GM12875 (cell line): ENCODE data around the gene GUCY1A2.

Experiments
- H3K4me3 ChIP-seq: one replicate; pipeline ENCODE4 v1.5.1; 2011; ENCODE audit warnings: low read depth, low read length, control low read depth
- TF ChIP-seq, protein P1 (sequence below): IDR thresholded peaks from 2 replicates; pipeline ENCODE4 v1.5.1; 2011; ENCODE audit warnings: low read depth, mild to moderate bottlenecking, control low read depth, inconsistent platforms, low read length, moderate library complexity, borderline replicate concordance; ENCODE audit not compliant: insufficient read depth

The GUCY1A2 gene

GRCh38 chr11:106872246-106872645 is 146.0 kb downstream of the GUCY1A2 start:
- no peak overlapping the region for H3K4me3 ChIP-seq
- TF ChIP-seq, protein P1, sequence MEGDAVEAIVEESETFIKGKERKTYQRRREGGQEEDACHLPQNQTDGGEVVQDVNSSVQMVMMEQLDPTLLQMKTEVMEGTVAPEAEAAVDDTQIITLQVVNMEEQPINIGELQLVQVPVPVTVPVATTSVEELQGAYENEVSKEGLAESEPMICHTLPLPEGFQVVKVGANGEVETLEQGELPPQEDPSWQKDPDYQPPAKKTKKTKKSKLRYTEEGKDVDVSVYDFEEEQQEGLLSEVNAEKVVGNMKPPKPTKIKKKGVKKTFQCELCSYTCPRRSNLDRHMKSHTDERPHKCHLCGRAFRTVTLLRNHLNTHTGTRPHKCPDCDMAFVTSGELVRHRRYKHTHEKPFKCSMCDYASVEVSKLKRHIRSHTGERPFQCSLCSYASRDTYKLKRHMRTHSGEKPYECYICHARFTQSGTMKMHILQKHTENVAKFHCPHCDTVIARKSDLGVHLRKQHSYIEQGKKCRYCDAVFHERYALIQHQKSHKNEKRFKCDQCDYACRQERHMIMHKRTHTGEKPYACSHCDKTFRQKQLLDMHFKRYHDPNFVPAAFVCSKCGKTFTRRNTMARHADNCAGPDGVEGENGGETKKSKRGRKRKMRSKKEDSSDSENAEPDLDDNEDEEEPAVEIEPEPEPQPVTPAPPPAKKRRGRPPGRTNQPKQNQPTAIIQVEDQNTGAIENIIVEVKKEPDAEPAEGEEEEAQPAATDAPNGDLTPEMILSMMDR, result no peak

GRCh38 chr11:106858200-106858599 is 160.1 kb downstream of the GUCY1A2 start:
- H3K4me3 ChIP-seq, result no peak overlapping the region
- TF ChIP-seq, protein P1, result no peak

- no peak overlapping the region for H3K4me3 ChIP-seq
- TF ChIP-seq, protein P1, result no peak
These were observed 161.7 kb downstream of the GUCY1A2 start for GRCh38 chr11:106856566-106856965.

GRCh38 chr11:106854429-106854828 is 163.8 kb downstream of the GUCY1A2 start:
- H3K4me3 ChIP-seq, result no peak overlapping the region
- TF ChIP-seq, protein P1, result no peak

DNA sequence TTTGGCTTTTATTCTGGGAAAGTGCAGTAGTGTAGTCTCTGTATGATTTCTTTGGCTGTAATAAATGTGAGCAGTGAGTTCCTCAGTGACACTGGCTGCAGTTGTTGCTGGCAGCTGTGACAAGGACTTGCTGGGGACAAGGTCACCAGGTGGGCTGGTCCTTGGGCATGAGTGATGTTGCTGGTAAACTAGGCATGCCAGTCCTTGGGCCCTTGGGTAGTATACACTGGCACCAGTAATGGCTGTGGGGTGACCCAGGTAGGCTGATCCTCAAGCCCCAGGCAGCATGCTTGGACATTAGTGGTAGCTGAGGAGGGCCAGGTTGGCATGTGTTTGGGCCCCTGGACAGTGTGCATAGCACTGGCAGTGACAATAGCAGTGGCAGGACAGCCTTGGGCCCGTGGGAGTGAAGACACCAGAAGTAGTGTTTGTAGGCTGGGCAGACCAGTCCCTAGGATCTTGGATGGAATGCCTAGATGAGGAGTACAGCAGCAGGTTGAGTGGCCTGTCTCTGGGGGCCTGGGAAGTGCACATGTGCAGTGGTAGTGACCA is 164.3 kb downstream of the GUCY1A2 start:
- H3K4me3 ChIP-seq, result no peak overlapping the region
- TF ChIP-seq, protein P1, result no peak

DNA sequence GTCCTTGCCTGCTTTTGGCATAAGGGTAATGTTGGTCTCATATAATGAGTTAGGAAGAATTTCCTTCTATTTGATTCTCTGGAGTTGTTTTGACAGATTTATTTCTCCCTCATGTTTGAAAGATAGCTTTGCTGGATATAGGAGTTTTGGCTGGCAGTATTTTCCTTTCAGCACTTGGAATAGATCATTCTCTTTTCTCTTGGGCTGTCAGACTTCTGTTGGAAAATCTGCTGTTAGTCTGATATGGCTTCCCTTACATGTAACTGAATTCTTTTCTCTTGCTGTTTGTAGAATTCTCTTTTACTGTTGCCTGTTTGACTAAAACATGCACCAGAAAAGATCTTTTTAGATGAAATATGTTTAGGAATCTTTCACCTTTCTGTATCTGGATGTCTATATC is 165.5 kb downstream of the GUCY1A2 start:
- TF ChIP-seq, protein P1, result no peak
- no peak overlapping the region for H3K4me3 ChIP-seq

DNA sequence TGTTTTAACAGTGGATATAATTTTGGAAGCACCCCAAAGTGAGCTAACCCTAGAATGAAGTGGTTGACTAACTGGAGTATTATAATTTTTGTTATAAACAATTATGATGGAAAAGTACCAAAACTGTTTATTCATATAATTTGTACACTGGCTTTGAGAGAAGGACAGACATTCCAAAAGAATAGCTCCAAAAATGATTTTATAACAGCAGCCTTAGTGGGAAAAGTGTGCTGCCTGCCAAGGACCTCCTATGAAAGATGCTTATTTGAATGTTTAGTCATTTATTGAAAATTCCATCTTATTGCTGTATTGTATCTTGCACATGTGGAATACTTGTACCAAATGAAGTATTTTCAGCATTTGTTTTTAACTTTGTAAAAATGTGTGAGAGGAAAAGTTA is 169.8 kb downstream of the GUCY1A2 start:
- TF ChIP-seq, protein P1, result no peak

More for the DNA sequence above, 169.8 kb downstream of the GUCY1A2 start:
- H3K4me3 ChIP-seq, result no peak overlapping the region
